GM21825 (cell line): Measurements from ENCODE around the gene DNAI1.
"Not testable (repeated sequence)": the region's sequence is repeated elsewhere in the genome, so short reads cannot be mapped to it uniquely, and the experiment has no call there.

Experiments
- ATAC-seq: cut with Tn5 transposase; IDR thresholded peaks from one replicate; pipeline ENCODE4 v1.9.1; 2021; ENCODE audit warnings: mild to moderate bottlenecking, moderate library complexity; ENCODE audit not compliant: unreplicated experiment

The DNAI1 gene

DNA sequence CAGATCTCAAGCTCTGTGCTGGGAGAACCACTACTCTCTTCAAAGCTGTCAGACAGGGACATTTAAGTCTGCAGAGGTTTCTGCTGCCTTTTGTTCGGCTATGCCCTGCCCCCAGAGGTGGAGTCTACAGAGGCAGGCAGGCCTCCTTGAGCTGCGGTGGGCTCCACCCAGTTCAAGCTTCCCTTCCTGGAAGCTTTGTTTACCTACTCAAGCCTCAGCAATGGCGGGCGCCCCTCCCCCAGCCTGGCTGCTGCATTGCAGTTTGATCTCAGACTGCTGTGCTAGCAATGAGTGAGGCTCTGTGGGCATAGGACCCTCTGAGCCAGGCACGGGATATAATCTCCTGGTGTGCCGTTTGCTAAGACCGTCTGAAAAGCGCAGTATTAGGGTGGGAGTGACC lies 73.4 kb downstream of the DNAI1 start:
- not testable (repeated sequence) for ATAC-seq

DNA sequence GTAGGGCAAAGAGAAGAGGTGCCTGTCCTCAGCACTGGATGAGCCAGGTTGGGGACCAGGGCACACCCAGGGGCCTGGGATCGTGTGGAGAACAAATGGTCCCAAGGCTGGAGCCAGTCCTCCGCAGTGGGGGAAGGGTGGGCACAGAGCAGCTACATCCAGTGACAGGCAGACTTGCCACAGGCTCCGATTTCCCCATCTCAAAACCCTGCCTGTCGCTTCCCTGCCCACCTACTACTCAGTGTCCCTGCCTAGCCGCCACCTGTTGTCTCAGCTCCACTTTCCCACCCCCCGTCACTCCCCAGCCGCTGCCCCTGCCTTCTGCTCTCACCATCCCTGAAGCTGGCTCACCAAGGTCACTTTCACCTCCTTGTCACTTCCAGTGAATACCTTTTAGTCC lies 78.1 kb downstream of the DNAI1 start:
- ATAC-seq: no peak

DNA sequence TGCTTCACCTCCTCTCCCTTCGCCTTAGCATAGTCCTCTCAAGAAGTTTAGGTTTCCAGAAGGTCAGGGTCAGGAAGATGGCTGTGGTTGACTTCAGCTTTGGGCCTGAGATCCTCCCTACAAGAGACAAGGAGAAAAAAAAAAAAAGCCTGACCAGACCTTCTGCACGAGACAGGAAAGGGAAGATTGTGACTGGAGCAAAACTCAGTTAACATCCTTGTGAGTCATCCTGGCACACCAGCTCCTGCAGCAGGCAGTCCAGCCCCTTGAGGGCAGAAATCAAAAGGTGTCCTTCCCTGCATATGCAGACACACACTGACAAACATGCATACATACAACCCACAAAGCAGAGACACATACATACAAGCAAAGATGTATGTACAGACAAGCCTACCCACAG lies 82.2 kb downstream of the DNAI1 start:
- ATAC-seq: no peak

DNA sequence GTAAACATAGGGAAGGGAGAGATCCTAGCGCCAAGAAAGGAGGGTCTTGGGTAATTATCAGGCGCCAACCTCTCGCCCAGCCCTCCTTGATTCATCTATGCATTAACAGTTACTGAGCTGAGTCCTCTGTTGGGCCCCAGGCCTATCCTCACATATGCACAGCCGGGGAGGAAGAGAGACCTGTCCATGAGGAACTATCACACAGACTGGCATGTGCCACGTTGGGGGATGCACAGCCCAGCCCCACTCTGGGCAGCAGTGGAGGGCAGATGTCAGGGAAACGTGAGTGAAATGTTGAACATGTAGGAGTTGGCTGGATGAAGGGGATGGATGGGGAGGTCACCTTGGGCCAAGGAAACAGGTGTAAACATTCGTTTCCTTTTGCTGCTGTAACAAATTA lies 82.9 kb downstream of the DNAI1 start:
- ATAC-seq: no peak

DNA sequence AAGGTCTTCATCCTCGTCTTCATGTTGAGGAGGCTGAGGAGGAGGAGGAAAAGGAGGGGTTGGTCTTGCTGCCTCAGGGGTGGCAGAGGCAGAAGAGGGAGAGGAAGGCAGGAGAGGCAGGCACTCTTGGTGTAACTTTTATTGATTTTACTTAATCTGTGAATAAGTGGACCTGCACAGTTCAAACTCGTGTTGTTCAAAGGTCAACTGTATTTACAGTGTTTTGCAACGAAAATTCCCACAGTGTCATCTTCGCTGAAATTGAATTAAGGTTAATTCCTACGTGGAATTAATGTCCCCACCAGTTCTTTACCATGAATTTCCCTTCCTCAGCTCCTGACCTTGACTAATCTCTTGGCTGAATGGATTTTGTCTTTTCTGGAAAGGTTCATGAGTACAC lies 85.4 kb downstream of the DNAI1 start:
- ATAC-seq: no peak

DNA sequence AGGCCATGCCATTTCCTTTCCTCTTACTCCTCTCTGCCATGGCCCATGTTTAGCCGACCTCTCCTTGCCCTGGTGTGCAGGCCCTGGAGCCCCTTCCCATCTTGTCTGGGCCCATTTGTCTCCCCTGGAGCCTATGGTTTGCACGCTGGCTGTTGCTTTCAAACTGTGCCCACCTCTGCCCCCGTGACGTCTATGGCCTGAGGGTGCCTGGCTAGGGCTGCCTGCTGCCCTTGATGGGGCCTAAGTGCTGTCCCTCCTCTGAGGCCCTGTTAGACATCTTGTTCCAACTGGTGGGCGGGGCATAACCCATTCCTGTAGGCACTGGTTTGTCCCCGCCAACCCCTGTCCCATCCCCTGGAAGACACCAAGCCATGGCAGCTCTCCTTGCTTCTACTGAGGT lies 86.9 kb downstream of the DNAI1 start:
- ATAC-seq: no peak

DNA sequence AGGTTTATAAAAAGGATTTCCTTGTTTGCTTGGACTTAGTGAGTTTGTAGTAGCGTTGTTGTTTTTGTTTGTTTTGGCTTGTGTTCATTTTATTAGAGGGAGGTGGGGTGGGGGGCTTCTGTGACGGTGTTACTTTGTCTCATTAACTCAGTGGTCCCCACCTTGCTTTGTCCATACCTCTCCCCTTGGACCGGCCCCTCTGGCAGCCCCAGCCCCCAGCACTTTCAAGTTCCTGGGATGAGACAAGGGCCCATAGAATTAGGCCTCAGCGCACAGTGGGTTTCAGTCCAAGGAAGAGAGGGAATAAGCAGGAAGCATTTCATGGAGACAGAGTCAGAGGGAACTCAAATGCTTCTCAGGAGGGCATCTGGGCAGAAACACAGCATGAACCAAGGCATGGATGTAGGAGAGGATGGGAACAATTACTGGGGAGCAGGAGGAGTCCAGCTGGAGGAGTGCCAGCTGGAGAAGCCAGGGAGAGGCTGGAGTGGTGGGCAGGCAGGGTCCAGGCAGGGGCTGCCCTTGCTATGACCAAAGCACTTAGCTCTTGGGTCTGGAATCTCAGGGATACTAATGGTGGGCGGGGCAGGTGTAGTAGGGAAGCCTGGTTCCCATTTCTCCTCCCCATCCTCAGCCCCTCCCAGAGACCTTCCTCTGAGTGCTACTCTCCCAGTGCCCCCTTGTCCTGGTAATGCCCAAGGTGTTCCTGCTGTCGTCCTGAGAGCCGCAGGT lies 87.7 kb downstream of the DNAI1 start:
- no peak for ATAC-seq

DNA sequence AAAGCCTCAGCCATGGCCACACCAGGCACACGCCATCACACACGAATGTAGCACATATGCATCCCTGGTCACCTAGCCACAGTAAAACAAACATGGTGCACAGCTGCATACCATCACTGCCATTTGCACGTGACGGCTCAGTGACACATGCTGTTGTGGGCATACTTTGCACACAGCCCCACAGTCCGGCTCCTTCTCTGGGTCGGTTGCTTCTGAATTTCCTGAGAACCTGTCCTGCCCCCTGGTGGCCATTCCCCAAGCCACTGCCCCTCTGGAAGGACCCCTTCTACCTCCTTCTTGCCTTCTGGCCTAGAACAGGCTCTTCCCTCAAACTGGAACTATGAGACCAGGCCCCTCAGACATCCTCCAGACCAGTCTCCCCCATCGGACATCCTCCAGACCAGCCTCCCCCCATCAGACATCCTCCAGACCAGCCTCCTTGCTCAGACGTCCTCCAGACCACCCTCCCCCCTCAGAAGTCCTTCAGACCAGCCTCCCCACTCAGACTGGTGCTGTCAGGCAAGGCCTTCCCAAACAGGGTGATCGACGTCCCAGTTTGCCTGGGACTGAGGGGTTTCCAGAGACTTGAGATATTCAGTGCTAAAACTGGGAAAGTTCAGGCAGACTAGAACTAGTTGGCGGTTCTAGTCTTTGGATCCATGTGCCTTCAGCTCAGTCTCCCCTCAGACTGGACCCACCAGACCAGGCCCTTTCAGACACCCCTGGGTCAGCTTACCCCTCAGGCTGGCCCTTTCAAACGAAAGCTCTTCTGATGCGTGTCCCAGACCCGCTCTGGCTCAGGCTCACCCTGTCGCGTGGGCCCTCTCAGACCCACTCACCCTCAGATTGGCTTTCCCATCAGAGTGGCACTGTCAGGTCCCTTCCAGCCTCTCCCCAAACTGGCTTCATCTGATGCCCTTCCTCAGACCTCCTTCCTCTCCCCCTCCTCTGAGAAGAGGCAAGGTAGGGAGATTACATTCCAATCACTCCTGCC lies 88.5 kb downstream of the DNAI1 start:
- ATAC-seq: no peak

DNA sequence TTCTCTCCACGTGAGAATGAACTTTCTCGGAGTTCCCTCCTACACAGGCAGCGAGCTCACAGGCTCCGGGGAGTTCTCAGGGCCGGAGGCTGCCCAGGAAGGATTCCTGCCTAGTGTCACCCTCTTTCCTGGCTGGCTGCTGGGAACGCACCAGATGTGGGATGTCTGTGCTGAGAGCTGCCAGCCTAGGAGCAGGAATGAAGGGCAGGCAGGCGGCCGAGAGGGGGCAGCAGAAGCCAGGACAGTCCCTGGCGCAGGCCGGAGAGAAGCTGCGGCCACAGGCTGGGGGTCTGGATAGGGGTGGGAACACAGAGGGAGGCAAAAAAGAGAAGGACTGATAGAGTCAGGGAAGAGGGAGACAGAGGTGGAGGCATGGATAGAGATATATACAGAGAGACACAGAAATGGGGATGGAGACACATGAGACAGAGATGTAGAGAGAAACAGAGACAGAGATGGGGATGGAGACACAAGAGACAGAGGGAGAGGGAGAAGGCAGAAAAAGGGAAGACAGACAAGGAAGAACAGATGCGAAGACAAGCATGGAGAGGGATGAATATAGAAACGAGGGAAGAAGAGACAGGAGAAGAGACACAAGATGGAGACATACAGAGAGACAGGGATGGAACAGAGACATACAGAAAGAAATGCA lies 89.5 kb downstream of the DNAI1 start:
- ATAC-seq: no peak

DNA sequence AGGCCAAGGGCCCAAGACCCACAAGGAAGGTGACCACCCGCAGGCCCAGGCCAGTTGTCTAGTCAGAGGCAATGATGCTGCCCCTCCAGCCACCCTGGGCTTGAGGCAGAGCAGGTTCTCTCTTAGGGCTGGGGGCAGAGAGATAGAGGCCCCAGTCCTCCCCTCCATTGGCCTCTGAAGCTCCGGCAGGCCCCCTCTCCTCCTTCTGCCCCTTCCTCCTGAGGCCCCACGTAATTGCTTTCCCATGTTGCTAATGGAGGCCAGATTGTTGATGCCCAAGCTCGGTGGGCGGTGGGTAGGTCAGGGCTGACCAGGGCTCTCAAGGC lies 90.8 kb downstream of the DNAI1 start:
- no peak for ATAC-seq

DNA sequence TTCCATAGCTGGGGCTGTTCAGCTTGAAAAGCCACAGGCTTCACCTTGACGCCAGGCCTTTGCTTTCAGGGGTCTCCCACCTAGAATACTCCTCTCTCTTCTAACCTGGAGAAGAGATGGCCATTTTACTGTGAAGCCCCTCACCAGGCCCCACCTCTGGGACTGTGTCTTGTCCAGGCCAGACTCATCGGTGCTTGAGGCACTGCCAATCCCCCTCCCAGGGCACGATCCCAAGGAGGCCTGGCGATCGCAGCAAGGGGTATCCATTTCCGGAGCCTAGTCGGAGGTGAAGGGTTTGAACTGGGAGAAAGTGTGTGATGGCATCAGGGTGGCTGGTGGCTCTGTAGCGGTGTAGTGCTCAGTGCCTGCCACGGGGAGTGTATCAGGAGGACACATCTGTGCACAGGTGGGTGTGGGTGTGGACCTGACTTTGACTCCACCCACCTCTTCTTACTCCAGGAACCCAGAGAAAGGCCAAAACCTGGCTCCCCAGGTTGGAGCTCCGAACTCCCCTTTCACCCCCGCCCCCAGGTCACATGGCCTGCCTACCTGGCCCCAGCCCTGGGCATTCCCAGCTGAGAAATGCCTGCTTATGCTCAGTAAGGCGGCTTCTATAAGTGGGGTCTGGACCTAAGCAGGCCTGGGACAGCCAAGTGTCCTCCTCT lies 91.5 kb downstream of the DNAI1 start:
- no peak for ATAC-seq

DNA sequence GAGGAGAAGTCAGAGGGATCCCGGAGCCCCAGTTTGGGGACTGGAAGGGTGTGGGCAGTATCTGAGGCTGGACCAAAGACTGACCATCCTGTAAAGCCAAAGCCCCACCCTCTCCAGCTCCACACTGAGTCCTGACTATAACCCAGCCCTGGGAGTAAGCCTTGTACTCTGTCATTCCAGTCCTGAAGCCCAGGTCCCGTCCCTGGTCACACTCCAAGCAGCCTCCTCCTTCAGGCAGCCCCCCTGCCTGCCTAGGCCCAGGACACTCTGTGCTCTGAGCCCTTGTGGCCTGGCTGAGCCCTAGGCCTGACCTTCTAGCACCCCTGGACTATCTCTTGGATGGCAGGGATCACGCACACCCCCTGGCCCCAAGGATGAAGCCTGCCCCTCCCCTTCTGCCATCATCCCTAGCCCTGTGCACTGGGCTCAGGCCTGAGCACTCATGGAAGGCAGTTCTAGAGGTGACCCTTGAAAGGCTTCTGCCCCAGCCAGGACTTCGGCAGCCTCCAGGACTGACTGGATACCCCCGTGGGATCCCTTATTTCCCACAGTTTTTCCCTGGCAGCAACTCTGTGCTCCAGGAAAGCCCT lies 92.2 kb downstream of the DNAI1 start:
- ATAC-seq: no peak

DNA sequence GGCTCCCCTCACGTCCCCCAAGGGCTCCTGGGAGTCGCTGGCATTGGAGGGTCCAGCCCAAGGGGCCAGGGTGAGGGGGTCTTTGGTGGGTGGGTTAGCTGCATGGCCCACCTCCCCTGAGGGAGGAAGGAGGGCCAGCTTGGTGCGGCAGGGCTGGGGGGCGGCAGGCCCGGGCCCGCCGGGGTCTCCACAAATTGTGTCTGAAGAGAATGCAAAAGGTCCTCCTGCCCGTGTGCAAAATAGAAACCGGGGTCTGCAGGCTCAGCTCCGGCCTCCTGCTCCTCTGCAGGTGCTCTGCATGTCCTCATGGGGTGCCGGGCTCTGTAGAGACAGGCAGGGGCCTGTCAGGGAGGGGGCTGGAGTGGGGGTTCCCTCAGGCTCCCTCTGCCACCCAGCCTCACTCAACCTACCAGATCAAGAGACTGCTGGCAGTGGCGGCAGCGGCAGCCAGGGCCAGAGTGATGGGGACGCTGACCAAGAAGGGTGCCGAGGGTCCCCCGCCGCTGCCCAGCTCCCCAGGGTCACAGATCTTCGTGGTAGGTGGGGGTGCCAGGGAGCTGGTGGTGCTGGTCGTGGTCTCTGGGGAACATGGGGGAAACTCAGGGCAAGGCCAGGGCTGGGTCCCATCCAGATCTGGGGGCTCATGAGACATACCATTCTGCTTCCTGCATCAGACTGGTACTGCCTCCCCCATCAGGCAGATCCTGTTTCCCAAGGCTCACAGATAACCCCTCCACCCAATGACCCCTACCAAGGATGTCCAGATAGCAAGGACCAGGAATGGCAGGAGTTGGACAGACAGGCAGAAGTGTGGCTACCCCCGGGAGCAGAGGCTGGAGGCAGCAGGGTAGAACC lies 93.4 kb downstream of the DNAI1 start:
- no peak for ATAC-seq

DNA sequence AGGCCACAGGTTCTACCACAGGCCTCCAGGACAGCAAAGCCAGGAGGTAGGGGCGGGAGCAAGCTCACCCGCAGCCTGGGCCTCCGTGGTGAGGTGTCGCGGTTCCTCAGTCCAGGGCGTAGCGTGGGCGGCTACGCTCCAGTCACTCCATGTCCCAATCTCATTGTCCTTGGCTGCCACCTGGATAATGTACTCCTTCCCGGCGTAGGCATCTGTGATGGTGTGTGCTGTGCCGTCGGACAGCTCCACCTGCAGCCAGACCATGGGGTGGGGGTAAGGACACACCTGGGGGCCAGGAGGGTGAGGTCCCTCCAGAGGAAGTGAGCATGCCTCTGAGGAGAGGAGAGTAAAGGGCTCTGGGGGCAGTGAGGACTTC lies 94.0 kb downstream of the DNAI1 start:
- ATAC-seq: no peak

DNA sequence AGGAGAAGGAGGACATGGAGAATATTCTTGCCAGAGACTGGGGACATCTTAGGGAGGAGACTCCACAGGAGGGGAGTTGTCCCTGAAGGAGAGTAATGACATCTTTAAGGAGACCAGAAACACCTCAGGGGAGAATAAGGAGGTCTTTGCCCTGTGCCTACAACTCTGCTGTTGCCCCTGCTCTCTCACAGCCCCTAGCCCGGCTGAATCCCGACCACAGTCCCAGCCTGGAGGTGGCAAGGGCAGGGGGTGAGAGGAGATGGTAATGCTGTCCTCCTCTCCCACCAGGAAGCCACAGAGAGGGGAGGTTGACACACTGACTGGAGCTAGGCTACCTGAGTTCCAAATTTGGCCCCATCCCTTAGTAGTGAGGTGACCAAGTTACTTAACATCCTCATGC lies 94.4 kb downstream of the DNAI1 start:
- no peak for ATAC-seq

DNA sequence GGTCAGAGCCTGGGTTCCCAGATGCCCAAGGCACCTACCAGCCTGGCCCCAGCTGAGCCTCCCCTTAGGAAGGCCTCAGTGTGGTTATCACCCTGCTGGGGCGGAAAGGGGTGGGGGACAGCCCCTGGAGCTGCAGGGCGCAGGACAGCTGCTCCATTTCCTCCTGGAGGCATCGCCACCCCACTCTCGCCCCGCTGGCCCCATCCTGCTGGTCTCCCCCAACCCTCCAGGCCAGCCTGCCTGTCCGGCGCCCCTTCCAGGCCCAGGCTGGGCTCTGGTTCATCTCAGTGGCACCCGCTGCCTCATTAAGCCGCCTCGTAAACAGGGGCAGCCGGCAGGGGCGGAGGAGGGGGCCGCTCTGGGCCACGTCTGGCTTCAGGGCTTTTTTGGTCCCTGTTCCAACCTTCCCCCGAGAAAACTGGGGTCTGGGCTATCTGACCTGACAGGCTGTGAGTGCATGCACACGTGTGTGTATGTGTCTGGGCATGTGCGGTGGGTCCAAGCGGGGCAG lies 95.0 kb downstream of the DNAI1 start:
- no peak for ATAC-seq

DNA sequence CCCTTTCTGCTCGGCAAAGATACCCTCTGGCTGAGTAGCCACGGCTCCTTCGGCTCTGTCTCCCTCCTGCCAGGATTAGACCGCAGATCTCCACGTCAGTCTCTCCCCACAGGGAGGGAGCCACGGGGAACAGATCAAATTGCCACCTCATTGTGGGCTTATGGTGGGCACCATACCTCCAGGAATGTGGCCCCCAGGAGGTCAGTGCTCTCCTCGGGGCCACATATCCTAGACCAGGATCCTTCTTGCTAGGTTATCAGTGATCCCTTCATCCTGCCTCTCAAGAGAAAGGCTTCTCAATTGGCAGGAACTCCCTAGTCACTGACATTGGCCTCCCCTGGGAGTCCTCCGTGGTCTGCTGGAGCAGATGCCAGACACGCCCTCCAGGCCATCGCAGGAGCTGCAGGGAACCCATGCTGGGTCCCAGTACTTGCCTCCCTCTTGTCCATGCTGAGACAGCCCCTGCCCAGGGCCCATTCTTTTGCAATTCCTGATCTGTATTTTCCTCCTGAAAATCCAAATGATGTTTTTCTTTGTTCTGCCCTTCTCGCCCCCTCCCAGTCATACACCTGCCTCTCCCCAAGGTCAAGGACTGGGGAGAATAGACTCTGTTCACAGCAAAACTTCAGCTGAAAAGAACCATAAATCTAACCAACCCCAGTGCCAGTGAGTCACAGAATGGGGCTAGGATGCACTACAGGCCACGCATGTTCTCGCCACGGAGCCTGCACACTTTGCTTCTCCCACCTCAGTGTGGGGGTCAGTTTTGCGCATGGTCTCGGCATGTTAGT lies 95.8 kb downstream of the DNAI1 start:
- ATAC-seq: no peak

DNA sequence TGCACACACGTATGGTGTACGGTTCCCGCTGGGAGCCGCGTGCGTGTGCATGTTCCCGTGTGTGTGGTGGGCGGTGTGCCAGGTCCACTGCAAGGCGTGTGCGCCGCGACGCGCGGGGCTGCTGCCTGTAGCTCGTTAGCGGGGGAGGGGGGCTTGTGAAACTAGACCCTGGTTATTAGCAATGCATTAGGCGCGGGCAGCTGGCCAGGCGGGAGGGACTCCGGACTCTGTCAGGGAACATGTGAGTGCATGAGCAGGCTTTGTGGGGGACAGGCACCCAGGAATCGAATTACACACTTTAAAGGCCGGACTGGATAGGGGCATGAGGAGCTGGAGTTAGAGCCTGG lies 96.4 kb downstream of the DNAI1 start:
- ATAC-seq: no peak

DNA sequence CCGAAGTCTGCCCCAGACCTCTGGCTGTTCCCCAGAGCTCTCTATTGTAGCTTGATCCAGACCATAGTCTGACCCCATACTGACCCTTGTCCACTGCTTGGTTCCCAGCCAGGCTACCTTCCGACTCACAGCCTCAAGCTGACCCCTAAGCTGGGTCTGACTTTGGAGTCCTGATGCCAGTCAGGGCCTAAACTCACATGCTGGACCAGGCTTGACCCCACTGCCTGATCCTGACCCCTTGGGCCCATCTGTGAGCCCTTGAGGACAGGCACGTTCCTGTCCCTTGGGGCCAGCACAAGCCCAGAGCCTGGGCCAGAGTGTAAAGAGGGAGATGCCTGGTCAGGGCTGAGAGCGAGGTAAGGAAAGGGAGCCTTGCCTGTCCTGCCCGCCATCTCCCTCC lies 96.9 kb downstream of the DNAI1 start:
- ATAC-seq: no peak
